HG03108 (cell line): ENCODE results near the gene AGPAT2.

Experiments used
- ATAC-seq: cut with Tn5 transposase; IDR thresholded peaks from one replicate; pipeline ENCODE4 v1.9.1; 2021; ENCODE audit warnings: moderate library complexity; ENCODE audit not compliant: unreplicated experiment

Gene AGPAT2

DNA sequence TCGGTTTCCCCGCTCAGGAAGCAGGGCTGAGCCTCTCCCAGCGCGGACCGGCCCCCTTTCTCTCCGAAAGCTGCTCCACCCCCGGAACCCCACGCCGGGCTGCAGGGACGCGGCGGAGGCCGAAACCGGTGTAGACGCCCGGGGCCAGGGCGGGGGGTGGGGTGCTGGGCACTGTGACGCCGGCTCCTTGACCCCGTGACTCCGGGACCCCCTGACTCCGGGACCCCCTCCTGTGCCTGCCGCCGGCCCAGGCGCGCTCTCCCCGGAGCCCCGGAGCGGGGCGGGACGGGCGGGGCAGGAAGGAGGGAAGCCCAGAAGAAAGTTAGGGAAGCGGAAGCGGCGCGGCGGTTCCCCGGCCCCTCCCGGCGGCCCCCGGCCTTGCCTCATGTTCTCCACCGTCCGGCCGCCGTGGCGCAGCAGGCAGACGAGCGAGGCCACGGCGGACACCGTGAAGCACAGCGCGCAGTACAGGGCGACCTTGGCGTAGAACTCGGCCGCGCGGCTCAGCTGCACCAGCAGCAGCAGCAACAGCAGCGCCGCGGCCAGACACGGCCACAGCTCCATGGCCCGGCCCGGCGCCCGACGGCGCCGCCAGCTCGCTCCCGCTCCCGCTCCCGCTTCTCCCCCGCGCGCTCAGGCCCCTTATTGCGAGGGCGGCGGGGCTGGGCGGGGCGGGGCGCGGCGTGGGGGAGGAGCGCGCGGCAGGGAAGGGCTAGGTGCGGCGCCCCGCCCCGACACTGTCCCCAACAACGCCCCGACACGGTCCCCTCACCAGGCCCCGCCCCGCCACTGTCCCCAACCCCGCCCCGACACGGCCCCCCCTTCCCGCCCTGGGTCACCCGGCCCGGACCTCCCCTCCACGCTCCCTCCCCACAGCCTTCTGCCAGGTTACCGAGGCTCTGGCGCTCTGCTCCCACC is at the start of gene AGPAT2:
TSS of gene AGPAT2 (minus strand) at position 664 of the 918 bp plus-strand sequence. CDS start at position 564, 100 bp downstream.
- peak; percentile 57 for ATAC-seq

- ATAC-seq = no peak
Observed at GRCh38 chr9:136735812-136736480, 48.7 kb upstream of the AGPAT2 start.

- ATAC-seq = no peak
Observed at GRCh38 chr9:136734837-136735496, 47.7 kb upstream of the AGPAT2 start.

DNA sequence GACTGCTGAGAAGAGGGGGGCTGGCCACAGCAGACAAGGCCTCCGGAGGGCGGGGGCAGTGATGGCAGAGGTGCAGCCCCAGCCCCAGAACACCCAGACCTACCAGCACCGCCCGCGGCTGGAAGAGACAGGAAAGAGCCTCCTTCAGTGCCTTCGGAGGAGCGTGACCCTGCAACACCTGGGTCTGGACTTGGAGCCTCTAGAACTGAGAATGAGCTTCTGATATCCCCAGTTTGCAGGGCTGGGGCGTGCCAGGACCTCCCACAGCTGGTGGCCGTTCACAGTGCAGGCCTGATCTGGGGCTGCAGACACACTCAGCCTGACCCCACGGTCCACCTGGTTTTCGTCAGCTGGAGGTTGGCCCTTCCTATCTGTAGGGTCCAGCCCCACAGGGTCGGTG is 46.4 kb upstream of the AGPAT2 start:
- no peak for ATAC-seq

DNA sequence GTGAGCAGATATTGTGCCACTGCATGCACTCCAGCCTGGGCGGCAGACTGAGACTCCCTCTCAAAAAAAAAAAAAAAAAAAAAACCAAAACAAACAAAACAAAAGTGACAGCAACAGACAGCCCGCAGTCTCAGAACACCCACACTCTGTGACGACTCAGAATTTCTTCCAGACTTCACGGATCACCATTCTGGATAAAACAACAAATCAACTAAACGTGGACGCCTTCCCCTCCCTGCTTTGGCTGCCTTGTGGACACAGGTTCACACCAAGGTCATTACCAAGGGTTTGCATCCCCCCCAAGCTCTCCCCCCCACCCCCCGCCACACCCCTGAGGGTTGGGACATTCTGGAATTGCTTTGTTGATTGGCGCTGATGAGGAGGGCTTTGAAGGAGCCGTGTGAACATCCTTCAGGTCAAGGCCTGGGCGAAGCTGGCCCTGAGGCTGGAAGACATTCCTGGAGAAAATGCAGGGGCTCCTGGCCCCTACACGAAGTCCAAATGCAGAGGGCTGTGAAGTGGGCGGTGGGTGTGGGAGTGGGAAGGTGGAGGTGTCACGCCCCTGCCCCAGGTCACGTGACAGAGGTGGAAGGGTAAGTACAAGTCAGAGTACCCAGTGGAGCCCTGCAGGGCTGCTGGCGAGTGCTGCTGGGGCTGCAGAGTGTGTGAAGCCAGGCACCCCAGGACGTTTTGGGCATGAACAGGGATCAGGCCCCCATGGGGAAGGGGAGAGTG is 45.4 kb upstream of the AGPAT2 start:
- no peak for ATAC-seq

- ATAC-seq = no peak
Observed at GRCh38 chr9:136729926-136730325, 42.7 kb upstream of the AGPAT2 start.

DNA sequence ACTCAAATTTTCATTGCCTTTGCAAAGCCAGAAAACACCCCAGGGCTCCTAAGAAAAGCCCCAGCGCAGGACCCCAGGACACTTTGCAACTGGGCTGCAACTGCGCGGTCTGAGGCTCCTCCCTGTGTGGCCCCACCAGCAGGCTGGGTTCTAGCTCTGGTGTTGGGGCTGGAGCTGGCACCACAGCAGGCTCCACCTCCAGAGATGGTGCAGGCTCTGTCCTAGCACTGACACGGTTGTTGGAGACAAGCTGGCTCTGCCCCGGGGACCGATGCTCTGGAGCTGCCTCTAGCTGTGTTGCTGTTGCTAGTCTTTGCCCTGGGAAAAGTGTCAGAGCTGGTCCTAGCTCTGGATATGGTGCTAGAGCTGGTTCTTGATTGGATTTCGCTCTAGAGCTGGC is 41.9 kb upstream of the AGPAT2 start:
- no peak for ATAC-seq

DNA sequence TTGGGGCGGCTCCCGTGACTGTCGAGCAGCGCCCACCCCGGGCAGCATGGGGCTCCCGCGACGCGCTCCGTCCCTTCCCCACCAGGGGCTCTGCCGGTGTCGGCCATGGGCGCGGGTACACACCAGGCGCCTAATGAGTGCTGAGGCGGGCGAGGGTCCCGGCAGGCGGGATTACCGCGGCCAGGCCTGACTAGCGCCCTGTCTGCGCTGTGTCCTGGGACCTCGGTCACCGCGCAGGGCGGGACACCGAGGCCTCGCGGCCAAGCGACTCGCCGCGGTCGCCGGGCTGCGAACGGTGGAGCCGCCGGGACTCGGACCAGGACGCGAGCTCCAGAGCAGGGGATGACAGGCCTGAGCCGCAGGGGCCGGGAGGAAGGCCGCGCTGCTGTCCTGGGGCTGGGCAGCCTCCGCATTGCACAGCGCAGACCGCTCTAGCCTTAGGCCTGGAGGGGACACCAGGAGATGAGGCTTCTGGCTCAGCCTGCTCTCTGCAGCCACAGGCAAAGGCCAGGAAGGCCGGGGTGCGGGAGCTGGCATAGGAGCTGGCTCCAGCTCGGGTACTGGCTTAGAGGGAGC is 41.4 kb upstream of the AGPAT2 start:
- ATAC-seq = peak; percentile 25

- peak; percentile 59 for ATAC-seq
Observed at GRCh38 chr9:136728080-136728547, 40.9 kb upstream of the AGPAT2 start.

GRCh38 chr9:136726631-136727191 is 39.5 kb upstream of the AGPAT2 start:
- ATAC-seq = no peak

DNA sequence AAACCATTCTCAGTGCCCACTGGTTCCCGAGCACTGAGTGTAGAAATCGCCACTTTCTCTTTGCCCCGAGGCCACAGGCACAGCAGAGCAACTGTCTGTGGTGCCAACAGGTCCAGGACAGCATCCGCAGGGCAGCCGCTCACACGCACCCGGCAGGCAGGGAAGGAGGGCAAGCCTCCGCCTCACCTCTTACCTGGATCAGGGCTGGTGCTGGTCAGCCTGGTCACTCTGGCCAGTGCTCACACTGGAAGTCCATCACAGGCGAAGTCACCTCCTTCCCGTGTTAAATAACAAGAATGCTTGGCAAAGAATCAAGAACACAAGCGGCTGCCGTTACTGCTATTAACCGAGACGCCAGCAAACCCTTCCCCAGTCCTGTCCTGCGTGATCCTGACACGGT is 38.9 kb upstream of the AGPAT2 start:
- no peak for ATAC-seq

GRCh38 chr9:136725612-136726011 is 38.4 kb upstream of the AGPAT2 start:
- no peak for ATAC-seq

DNA sequence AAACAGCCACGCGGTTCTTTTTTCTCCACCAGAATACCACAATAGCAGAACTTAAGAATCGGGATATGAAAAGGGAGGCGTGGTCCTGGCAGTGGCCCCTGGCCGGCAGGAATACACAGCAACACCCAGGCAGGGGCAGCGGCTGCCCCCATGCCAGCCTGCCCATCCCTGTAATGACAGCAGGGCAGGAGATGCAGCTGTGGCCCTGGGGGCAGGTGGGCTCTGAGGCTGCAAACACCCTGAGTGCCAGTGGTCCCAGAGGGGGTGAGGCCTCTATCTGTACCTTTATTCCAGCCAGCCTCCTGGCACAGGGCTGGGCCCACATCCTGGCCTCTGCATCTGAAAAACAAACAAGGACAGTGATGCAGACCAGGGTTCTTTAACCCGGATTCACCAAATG is 37.5 kb upstream of the AGPAT2 start:
- no peak for ATAC-seq

- ATAC-seq = no peak
Observed at GRCh38 chr9:136723989-136724388, 36.7 kb upstream of the AGPAT2 start.

DNA sequence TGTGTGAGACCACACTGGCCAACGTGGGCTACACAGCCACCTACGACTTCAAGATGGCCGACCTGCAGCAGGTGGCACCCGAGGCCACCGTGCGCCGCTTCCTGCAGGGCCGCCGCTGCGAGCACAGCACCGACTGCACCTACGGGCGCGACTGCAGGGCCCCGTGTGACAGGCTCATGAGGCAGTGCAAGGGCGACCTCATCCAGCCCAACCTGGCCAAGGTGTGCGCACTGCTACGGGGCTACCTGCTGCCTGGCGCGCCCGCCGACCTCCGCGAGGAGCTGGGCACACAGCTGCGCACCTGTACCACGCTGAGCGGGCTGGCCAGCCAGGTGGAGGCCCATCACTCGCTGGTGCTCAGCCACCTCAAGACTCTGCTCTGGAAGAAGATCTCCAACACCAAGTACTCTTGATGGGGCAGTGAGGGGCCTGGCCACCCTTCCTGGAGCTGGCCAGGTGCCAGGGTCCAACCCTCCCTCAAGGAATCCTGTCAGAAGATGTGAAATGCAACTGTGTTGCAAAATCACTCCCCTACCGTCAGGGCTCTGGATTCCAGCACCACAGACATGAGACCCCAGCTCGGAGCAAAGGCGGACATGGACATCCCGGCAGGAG is 36.2 kb upstream of the AGPAT2 start:
- ATAC-seq = no peak

GRCh38 chr9:136722969-136723356 is 35.7 kb upstream of the AGPAT2 start:
- ATAC-seq = no peak

DNA sequence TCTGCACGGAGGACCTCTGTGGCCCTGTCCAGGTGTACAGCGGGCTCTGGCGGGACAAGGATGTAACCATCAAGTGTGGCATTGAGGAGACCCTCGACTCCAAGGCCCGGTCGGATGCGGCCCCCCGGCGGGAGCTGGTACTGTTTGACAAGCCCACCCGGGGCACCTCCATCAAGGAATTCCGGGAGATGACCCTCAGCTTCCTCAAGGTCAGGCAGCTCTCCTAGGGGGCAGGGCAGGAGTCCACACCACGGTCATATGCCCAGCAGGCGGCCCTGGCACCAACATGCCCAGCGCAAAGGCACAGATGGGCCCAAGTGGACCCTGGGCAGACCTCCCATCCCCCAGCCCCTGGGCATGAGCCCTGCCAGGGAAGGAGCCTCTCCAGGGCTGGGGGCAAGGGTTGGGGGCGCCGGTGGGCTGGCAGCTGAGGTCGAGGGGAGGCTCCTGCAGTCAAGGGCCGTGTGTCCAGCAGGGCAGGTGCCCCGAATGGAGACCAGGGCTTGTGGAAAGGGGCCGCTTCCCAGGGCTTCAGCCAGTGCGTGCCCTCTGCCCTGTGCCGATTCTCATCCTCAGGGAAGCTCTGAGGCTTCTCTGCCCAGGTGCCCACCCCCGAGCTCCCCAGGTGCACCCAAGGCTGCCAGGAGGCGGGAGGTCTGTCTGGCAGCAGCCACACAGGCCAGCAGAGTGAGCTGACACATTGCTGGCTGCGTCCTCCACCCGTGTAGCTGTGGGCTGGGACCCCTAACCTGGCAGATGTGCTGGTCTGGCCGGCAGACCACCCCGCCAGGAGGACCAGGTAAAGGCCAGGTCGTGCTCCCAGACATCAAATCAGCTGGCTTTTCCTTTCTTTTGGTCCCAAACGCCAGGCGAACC is 35.1 kb upstream of the AGPAT2 start:
- ATAC-seq = no peak

GRCh38 chr9:136721339-136722092 is 34.3 kb upstream of the AGPAT2 start:
- ATAC-seq = no peak
